Adrenal gland (tissue), 5 donors: ENCODE measurements around the gene CNTNAP2.

Experiments used
- POLR2A ChIP-seq, 2 donors: fragments of 450-650 bp; IDR thresholded peaks; one replicate each; pipeline ENCODE4 v1.6.1; 2017; ENCODE audit warnings: antibody characterized with exemption in 2 of 2, mild to moderate bottlenecking in 2 of 2, moderate library complexity in 1 of 2
- TF ChIP-seq, protein P1 (sequence below), 6 experiments: fragments of 450-650 bp in 4 of 6; fragments of 200-600 bp in 2 of 6; sonication (generic) in 1 of 6; IDR thresholded peaks; 1 replicate in 5 of 6; 2 replicates in 1 of 6; pipeline versions ENCODE4 v1.5.1 to v1.8.0; 2016 to 2021; ENCODE audit warnings: antibody characterized with exemption in 6 of 6, mild to moderate bottlenecking in 2 of 6, moderate library complexity in 1 of 6
- donor health status: DM: no; HTN: no; CAD: no.

GRCh38 chr7:146443102-146443501 lies 326.5 kb downstream of the CNTNAP2 start:
- TF ChIP-seq POLR2A (IDR thresholded peaks at IDR 0.05): no peak
- TF ChIP-seq, protein P1, sequence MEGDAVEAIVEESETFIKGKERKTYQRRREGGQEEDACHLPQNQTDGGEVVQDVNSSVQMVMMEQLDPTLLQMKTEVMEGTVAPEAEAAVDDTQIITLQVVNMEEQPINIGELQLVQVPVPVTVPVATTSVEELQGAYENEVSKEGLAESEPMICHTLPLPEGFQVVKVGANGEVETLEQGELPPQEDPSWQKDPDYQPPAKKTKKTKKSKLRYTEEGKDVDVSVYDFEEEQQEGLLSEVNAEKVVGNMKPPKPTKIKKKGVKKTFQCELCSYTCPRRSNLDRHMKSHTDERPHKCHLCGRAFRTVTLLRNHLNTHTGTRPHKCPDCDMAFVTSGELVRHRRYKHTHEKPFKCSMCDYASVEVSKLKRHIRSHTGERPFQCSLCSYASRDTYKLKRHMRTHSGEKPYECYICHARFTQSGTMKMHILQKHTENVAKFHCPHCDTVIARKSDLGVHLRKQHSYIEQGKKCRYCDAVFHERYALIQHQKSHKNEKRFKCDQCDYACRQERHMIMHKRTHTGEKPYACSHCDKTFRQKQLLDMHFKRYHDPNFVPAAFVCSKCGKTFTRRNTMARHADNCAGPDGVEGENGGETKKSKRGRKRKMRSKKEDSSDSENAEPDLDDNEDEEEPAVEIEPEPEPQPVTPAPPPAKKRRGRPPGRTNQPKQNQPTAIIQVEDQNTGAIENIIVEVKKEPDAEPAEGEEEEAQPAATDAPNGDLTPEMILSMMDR (IDR thresholded peaks at IDR 0.05): no peak
